Measurements from ENCODE around the gene TSPAN11.

The TSPAN11 gene

DNA sequence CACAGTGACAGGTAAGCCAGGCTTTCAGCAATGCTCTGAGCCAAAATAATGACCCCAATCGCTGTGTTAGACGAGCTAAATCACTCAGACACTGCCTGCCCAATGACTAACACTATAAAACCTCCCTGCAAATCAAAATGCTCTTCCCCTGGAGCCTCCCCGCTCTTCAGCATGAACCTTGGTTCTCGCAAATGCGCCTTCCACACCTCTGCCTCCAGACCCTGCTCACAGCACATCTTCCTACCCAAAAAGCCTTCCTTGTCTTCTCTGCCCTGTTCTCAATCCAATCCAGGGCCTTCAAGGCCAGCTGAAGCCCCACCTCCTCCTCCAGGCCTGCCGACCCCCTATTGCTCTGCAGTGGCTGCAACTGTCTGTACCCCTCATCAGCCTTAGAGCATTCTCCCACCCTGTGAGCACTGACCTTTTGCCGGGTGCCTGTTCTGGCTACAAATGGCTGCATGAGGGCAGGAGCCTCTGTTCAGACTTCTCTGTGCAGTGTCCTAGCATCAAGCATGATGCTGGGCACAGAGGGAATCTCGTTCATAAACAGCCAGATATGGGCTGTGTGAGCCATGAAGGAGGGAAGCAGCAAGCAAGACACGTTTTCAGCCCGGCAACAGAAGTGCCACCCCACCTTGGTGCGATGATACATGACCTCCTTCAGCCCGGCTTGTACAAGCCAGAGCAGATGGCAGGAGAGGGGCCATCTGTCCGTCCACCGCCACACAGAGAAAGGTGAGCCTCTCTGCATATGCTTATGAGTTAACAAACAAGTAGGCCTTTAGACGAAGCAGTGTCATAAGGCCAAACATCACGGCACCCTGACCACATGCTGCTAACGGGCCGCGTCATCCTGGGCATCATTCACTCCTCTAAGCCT lies 82.7 kb downstream of the TSPAN11 start:
- Histone ChIP-seq H2AFZ (ENCODE audit: low read length) (no peak overlapping the region), H4K20me1 (ENCODE audit: insufficient read depth, low read length, poor library complexity, severe bottlenecking) (no peaks in the 10 kb centered on the region), H3K4me3 (ENCODE audit: low read length, poor library complexity, severe bottlenecking) (no peak overlapping the region), H3K36me3 (ENCODE audit: insufficient read depth, low read length) (no peaks in the 10 kb centered on the region), H3K79me2 (ENCODE audit: insufficient read depth, low read length) (no peaks in the 10 kb centered on the region), H3K4me2 (ENCODE audit: low read depth, low read length, poor library complexity, severe bottlenecking) (no peak overlapping the region), H3K9me3 (ENCODE audit: insufficient read depth, low read depth, low read length) (no peaks in the 10 kb centered on the region), H3F3A (ENCODE audit: low read depth) (no peaks in the 10 kb centered on the region), H3K9me2 (replicated peaks; ENCODE audit: low read depth, low read length) (no peaks in the 10 kb centered on the region), H3K4me1 (ENCODE audit: insufficient read depth, low read length, poor library complexity, severe bottlenecking) (no peaks in the 10 kb centered on the region), H3K27me3 (ENCODE audit: insufficient read depth, low read length, poor library complexity, severe bottlenecking) (no peaks in the 10 kb centered on the region), H3K9ac (ENCODE audit: low read depth, low read length, poor library complexity, severe bottlenecking) (no peak overlapping the region)
- TF ChIP-seq EZH2phosphoT487 (IDR thresholded peaks at IDR 0.05; ENCODE audit: borderline replicate concordance), result no peak
- TF ChIP-seq, protein P1, sequence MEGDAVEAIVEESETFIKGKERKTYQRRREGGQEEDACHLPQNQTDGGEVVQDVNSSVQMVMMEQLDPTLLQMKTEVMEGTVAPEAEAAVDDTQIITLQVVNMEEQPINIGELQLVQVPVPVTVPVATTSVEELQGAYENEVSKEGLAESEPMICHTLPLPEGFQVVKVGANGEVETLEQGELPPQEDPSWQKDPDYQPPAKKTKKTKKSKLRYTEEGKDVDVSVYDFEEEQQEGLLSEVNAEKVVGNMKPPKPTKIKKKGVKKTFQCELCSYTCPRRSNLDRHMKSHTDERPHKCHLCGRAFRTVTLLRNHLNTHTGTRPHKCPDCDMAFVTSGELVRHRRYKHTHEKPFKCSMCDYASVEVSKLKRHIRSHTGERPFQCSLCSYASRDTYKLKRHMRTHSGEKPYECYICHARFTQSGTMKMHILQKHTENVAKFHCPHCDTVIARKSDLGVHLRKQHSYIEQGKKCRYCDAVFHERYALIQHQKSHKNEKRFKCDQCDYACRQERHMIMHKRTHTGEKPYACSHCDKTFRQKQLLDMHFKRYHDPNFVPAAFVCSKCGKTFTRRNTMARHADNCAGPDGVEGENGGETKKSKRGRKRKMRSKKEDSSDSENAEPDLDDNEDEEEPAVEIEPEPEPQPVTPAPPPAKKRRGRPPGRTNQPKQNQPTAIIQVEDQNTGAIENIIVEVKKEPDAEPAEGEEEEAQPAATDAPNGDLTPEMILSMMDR (conservative IDR thresholded peaks at IDR 0.05; ENCODE audit: low read length), result no peak

DNA sequence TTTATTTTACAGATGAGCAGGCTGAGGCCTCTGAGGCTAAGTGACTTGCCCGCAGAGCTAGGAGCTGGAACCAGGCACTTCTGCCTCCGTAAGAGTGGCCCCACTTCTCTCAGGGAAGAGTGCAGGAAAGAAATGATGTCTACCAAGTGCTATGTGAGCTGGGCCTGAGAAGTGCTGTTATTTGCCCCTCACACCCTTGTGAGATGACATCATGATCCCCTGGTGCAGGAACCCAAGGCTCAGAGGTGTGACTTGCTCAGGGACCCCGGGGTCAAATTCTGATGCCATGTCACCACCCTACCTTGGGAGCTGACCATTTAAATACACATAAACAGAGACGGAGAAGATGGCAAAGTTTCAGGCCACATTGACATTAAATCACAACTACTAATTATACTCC lies 83.4 kb downstream of the TSPAN11 start:
- TF ChIP-seq, protein P1 (conservative IDR thresholded peaks at IDR 0.05; ENCODE audit: low read length), result no peak
- TF ChIP-seq EZH2phosphoT487 (IDR thresholded peaks at IDR 0.05; ENCODE audit: borderline replicate concordance), result no peak
- Histone ChIP-seq H3K9me2 (replicated peaks; ENCODE audit: low read depth, low read length) (no peaks in the 10 kb centered on the region), H3K9me3 (ENCODE audit: insufficient read depth, low read depth, low read length) (no peaks in the 10 kb centered on the region), H4K20me1 (ENCODE audit: insufficient read depth, low read length, poor library complexity, severe bottlenecking) (no peaks in the 10 kb centered on the region), H2AFZ (ENCODE audit: low read length) (no peak overlapping the region), H3K79me2 (ENCODE audit: insufficient read depth, low read length) (no peaks in the 10 kb centered on the region), H3K4me1 (ENCODE audit: insufficient read depth, low read length, poor library complexity, severe bottlenecking) (no peaks in the 10 kb centered on the region), H3K27me3 (ENCODE audit: insufficient read depth, low read length, poor library complexity, severe bottlenecking) (no peaks in the 10 kb centered on the region), H3K9ac (ENCODE audit: low read depth, low read length, poor library complexity, severe bottlenecking) (no peak overlapping the region), H3K4me2 (ENCODE audit: low read depth, low read length, poor library complexity, severe bottlenecking) (no peak overlapping the region), H3K36me3 (ENCODE audit: insufficient read depth, low read length) (no peaks in the 10 kb centered on the region), H3F3A (ENCODE audit: low read depth) (no peaks in the 10 kb centered on the region), H3K4me3 (ENCODE audit: low read length, poor library complexity, severe bottlenecking) (no peak overlapping the region)

DNA sequence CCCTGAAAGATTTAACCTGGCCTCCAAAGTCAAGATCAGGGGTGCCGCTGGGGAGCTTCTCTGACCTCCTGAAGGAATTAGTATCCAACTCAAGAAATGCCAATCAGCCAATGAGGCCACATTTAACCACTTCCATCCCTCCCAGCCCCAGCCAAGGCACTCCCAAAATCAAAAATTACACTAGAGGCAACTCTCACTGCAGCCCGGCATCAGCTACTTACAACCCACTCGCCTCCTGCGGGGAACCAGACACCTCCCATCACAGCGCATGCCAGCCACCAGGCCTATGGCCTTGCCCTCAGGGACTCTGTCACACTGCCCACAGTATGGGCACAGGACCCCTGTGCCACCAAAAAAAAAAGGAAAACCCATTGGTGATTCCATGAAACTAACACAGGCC lies 84.8 kb downstream of the TSPAN11 start:
- no peaks in the 10 kb centered on the region for H3K79me2 ChIP-seq (ENCODE audit: insufficient read depth, low read length)
- H3K4me3 ChIP-seq (ENCODE audit: low read length, poor library complexity, severe bottlenecking), result no peak overlapping the region
- H3K36me3 ChIP-seq (ENCODE audit: insufficient read depth, low read length), result no peaks in the 10 kb centered on the region
- H3K4me1 ChIP-seq (ENCODE audit: insufficient read depth, low read length, poor library complexity, severe bottlenecking), result no peaks in the 10 kb centered on the region
- H3K9ac ChIP-seq (ENCODE audit: low read depth, low read length, poor library complexity, severe bottlenecking), result no peak overlapping the region
- H3K4me2 ChIP-seq (ENCODE audit: low read depth, low read length, poor library complexity, severe bottlenecking), result no peak overlapping the region
- H3F3A ChIP-seq (ENCODE audit: low read depth), result no peaks in the 10 kb centered on the region
- TF ChIP-seq EZH2phosphoT487 (IDR thresholded peaks at IDR 0.05; ENCODE audit: borderline replicate concordance), result no peak
- TF ChIP-seq, protein P1 (conservative IDR thresholded peaks at IDR 0.05; ENCODE audit: low read length), result no peak
- no peaks in the 10 kb centered on the region for H3K9me3 ChIP-seq (ENCODE audit: insufficient read depth, low read depth, low read length)
- no peaks in the 10 kb centered on the region for H3K9me2 ChIP-seq (replicated peaks; ENCODE audit: low read depth, low read length)
- H2AFZ ChIP-seq (ENCODE audit: low read length), result no peak overlapping the region
- H4K20me1 ChIP-seq (ENCODE audit: insufficient read depth, low read length, poor library complexity, severe bottlenecking), result no peaks in the 10 kb centered on the region
- H3K27me3 ChIP-seq (ENCODE audit: insufficient read depth, low read length, poor library complexity, severe bottlenecking), result no peaks in the 10 kb centered on the region
